ENCODE measurements around the gene HSPA12A.
A peak's percentile ranks its signal among the peaks of the same experiment; 100 is the strongest.

HSPA12A gene

DNA sequence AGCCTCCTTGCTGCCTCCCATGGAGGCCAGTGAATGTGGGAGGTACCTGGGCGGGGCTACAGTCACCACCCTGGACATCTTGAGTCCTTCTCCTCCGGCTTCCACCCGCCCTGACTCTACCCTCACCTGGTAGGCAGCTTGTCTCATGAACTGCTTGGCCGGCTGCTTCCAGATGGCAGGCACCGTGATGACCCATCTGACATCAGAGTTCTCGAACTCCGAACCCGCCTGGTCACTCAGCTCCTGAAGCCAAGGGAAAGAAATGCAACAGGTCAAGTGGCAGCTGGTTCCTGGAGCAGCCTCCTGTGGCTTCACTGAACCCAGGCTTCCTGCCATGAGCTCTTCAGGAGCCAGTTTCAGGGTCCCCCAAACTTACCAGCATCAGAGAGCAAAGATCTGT, 50.1 kb downstream of the HSPA12A start:
- no peak for DNase-seq (ENCODE audit: low read depth in 2 of 2)

DNA sequence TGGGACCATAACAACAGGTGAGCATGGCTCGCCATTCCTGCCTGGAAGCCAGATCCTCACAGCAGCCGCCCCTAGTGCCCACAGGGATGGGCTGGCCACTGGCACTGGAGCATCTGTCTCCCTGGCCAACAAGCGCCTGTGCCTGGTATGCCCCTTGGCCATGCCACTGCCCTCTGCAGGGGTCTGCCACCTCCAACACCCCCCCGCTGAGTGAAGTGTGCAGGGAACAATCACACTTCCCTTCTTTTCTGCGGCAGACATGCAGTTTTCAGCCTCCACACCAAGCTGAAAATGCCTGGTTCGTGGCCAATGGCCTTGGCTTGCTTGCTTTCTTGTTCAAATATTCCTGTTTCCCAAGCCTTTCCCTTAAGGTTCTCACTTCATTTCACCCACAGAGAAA, 50.7 kb downstream of the HSPA12A start:
- DNase-seq (ENCODE audit: low read depth in 2 of 2), result no peak

DNA sequence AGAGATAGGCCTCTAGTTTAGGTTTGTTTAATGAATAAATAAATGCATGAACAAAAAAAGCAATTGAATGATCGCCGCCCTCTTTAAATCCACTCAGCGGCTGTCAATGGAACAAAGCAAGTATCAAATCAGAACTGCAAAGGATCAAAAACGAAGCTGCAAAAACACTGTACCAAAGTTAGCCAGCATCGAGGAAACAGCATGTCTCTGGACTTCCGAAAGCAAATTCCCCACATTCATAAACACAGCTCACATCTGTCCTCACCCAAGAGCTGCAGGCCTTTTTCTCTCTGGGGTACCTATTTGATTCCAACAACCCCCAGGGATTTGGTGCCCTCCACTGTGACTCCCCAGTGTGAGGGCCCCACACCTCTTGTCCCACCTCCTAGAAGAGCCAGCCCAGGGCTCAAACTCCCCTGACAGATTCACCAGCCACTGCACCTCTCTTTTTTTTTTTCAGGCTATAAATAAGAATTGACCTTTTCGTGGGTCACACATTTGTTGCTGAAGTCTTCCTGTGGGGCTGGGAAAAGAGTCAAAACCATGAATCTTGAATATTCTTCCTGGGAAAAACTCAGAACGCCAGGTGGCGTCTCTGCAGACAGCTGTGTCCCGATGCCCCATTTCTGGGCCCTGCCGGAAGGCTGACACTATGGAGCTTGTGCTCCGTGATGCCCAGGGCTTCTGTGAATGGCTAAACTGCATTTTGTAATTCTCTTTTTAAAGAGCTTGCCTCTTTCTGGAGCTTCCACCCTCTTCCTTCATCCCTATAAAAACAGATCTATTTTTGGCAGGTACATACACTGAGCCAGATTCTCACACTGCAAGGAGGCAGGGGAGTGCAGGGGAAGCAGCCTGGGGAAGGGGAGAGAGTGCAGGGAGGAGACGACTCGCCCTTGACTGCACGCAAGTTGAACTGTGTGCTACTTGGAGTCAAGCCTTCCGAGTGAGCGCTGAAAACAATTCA, 51.7 kb downstream of the HSPA12A start:
- no peak for DNase-seq (ENCODE audit: low read depth in 2 of 2)

DNA sequence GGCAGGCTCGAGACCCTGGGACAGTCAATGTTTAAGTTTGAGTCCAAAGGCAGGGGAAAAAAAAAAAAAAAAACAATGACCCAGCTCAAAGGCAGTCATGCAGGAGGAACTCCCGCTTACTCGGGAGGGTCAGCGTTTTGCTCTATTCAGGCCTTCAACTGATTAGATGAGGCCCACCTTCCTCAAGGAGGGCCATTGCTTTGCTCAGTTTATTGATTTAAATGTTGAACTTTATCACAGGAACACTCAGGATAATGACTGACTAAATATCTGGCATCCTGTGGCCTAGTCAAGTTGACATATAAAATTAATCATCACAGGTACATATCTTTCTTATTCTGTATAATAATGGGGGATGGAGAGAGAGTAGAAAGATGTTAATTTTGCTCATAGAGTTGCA, 52.6 kb downstream of the HSPA12A start:
- DNase-seq (ENCODE audit: low read depth in 2 of 2), result no peak

DNA sequence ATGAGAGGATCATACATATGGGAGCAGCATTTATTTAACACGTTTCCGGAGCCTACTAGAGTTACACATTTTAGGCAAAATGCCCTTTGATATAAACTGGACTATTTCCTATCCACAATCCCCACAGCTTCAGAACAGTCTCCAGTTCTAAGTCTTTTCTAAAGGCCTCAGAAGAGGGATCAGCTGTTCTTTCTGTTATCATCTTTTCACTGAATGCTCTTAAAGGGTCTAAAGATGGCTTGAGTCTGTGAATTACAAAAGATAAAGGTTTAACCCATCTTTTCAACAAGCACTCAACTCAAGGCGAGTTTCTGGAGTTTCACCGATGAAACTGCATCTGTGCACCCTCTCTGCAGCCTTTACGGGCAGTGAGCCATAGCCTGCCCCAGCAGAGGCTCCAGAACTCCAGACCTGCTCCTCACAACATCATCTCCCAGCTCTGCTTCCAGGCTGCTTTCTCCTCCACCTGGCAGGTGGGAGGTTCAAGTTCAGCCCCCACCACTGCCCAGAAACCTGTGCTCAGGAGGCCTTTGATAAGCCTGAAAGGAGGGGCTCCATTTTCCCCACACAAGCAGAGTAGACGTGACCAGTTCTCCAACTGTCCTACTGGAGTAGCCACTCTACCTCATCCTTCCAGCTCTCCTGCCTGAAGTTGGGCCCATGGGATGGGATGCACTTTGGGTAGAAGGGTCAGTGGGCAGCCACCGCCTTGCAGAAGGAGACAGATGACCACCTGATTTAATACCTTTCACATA, 53.4 kb downstream of the HSPA12A start:
- no peak for DNase-seq (ENCODE audit: low read depth in 2 of 2)

DNA sequence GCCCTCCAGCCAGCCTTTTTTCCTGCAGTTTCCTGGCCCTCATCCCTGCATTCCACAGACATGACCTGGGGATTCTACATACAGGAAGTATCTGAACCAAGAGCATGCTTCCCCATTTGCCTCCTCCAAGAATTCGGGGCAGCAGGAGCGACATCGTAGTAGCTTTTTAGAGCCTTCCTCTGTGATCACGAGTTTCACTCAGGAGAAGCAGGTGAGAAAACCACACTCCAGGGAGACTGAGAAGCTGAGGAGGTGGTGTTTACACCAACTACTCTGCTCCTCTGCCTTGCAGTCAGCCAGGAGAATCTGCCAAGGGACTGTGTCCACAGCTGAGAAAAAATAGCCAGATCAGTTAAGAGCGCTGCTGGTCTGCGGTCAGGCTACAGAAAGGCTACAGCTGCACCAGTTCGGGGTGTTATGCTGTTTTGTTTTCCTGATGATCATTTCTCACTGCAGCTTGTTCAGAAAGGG, 54.1 kb downstream of the HSPA12A start:
- peak; percentile 30 to 40 for DNase-seq (ENCODE audit: low read depth in 2 of 2)

DNA sequence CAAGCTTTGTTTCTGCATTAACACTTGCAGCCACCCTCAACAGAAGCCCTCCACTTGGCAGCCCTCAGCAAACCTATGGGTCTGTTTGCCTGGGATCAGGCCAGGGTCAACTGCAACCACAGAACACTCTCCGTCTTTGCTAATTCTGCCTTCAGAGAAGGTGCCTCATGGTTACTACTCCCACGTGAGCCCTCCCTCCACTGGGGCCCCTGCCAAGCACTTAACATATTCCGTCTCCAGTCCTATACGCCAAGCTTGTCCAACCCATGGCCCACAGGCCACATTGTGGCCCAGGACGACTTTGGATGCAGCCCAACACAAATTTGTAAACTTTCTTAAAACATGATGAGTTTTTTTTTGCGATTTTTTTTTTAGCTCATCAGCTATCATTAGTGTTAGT, 54.7 kb downstream of the HSPA12A start:
- DNase-seq (ENCODE audit: low read depth in 2 of 2), result no peak

DNA sequence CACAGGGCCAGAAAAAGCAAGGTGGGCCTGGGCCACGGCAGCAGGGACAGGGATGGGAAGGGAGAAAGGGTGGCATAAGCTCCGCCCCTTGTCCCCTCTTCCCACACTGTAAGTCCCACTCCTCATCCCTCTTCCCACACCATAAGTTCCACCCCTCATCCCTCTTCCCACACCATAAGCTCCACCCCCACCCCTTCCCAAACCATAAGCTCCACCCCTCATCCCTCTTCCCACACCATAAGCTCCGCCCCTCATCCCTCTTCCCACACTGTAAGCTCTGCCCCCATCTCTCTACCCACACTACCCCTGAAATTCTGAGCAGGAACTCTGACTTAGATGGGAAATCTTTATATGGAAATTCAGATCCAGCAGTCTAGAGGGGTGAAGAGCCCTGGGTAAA, 55.7 kb downstream of the HSPA12A start:
- DNase-seq (ENCODE audit: low read depth in 2 of 2), result no peak

DNA sequence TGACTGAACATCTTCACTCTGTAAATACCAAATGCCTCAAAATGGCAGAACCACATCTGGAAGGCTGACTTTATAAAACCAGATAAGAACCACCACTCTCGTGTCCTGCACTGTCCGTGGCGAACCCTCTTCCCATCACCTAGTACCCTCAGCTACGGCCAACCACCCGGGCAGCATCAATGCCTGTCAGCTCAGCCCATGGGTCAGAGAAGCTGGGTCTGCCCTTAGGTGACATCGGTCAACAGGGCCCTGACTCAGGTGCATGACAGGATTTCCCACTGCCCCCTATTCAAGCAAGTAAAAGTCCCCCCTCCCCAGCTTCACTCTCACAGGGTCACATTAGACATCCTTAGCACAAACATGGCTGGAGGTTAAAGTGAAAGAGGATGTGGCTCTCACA, 56.6 kb downstream of the HSPA12A start:
- DNase-seq (ENCODE audit: low read depth in 2 of 2), result no peak

DNA sequence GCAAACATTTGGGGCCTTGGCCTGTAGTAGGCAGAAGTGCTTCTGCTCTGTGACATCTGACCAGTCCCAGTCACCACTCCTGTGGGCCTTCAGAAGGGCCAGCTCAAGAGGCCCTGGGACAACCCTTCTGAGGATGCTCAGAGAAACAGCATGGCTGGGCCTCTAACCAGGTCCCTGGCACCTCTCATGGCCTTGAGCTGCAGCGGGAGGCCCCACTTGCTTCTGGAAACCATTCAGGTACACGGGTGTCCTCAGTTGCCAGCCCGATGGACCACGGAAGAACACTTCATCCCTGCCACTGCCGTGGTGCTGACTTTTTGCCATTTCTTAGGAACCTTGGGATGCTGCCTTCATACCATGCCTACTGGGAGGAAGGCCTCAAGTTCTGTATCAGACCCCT, 57.6 kb downstream of the HSPA12A start:
- DNase-seq (ENCODE audit: low read depth in 2 of 2), result no peak

DNA sequence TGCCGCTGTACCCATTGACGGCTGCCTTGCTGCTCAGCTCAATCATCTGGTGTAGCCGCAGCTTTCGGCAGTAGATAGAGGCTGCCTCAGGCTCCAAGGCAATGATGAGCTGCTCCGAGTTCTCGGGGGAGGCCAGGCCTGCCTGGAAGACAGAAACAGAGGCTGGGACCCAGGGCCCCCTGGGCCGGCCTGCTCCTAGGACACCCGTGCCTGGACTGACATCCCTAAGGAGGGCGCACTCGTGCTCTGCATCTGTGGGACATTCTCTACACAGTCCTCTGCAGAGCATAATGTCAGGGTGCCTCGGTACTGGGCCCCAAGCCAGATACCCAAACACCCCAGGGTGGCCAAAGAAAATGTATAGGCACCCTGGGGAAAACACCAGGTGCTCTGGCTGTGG, 58.5 kb downstream of the HSPA12A start:
- DNase-seq (ENCODE audit: low read depth in 2 of 2), result no peak

DNA sequence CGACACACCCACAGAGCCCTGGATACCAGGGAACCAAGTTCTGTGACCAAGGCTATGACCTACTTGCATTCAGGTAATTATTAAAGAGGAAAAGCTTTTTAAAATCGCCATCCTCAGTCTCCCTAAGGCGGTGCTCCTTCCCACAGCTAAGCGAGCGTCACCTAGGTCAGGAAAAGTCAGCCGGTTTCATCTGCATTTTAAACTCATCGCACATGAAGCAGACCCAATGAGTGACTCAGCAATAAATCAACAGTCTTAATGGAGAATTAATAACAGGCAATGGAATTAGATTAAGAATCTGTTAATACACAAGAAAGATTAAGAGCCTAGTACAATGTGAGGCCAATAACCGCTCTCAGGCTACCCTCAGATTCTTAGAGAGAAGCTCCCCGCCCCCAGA, 59.2 kb downstream of the HSPA12A start:
- no peak for DNase-seq (ENCODE audit: low read depth in 2 of 2)

DNA sequence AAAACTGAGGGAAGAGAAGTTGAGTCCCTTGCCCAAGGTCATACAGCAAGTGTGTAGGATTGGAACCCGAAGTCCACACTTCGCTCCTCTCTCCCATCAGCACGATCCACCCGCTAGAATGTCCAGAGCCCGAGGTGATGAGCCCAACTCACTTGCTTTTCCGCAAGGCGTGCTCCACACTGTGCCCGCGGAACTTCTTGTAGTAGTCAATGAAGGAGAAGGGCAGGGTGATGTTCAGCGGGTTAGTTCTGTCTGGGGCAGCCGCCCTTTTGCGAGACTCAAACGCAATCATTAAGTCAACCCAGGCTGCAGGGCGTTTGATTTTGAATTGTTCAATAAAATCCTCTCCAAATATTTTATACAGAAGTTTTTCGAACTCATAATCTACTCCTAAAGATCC, 63.0 kb downstream of the HSPA12A start:
- DNase-seq (ENCODE audit: low read depth in 2 of 2), result no peak

DNA sequence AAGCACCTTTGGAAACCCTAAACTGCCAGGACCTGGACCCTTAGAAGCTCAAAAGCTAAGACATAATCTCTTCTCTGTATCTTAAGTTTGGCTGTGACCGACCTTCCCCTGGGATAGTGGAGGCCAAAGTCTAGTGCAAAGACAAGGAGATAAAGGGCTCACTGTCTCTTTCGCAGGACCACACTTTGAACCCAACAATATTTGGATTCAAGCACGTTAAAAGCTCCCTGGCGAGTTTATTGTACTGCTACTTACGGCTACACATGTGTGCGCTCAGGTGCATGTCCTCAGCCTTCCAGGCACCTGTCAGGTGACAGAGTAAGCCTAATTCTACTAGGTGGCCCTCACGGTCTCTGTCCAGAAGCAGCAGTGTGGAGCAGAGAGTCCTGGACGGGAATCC, 65.7 kb downstream of the HSPA12A start:
- no peak for DNase-seq (ENCODE audit: low read depth in 2 of 2)

DNA sequence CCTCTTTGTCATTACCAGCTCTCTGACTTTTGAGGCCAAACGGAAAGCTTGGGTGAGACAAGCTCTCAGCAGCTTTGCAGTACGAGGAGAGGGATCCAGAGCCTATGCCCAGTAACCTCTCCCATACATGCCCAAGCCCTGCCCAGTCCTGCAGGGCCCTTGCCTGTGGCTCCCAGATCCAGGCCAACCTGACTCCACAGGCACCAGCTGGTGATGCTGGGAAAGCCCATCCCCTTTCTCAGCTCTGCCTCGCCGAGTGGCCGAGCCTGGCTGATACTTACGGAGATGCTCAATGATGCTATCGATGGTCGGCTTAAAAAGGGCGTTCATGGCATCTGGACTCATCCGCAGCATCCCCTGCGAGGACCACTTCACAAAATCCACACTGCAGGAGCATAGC, 66.2 kb downstream of the HSPA12A start:
- DNase-seq (ENCODE audit: low read depth in 2 of 2), result no peak

DNA sequence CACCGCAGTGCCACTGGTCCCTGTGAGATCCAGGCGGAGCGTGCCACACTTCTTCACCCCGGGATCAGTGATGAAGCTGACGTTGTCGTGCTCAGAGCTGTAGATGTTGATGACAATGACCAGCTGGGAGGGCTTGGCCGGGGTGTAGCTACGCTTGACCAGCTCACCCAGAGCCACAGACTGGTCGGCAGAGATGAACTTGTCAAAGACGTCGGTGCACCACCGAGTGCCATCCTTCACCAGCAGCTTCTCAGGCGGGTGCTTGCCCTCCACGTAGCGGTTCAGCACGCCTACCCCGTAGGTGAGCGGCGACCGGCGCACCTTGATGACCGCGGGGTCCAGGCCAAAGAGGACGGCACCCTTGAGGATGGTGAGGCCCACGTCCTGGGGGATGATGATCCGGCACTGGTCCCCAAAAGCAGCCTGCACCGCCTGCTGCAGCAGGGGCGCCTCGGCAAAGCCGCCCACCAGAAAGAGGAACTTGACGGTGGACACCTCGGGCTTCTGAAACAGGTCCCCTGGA, 67.4 kb downstream of the HSPA12A start:
- DNase-seq (ENCODE audit: low read depth in 2 of 2), result no peak

DNA sequence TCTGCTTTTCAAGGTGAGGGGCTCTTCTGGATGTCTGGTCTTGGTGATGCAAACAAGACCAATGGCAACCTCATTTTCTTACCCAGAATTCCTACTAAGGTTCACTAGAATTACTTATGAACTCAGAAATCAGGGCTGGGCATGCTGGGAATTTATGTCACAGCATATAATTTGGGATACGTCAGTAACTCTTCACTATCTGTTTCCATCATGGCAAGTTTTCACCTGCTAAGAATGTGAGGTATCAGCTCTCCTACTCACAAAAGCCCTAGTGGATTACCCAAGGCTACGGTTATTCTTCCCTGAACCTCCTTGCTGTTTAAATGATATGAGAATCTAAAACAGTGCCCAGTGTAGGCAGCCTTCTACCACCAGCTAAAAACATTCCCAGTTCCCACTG, 68.5 kb downstream of the HSPA12A start:
- DNase-seq (ENCODE audit: low read depth in 2 of 2), result no peak

DNA sequence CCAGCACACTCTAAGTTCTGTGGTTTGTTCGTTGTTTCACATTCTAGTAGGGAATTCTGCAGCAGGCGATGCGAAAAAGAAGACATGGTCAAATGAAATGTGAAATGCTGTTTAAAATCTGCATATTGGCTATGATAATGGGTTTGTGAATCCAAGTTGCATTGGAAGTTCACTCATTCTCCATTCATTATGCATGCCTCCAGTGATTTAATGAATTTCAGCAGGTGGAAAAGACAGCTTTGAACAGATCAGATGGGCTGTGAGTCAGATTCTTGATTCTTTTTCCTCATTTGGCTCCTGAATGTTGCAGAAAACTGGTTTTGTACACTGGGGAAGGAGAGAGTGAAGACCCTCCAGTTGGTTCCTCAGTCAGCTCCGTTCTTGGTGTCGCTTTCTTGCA, 69.5 kb downstream of the HSPA12A start:
- no peak for DNase-seq (ENCODE audit: low read depth in 2 of 2)

DNA sequence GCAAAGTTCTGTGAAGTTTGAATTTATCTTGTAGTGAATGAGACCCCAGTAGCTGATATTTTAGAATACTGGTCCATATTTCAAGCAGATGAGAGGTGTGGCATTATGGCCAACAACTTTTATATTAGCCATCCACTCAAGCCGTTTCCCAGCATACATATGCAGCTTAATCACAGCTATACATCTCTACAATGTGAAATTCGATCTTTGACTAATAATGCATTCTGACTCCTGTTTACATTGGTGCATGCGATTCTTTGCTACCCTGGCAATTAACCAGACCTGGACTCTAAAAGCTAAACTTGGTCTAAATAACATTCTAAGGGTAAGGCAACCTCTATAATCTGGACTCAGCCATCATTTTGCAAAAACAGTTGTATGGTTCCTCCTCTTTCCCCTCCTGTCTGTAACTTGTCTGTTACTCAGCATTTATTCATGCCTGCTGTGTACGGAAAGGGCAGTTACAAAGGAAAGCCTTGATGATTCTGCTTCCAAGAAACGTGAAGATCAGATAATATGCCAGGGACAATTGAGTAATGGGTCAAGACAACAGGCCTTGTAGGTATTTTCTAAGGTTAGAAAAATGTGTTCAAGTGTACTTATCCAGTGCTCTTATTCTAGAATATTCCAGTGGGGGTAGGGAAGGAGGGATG, 71.0 kb downstream of the HSPA12A start:
- DNase-seq (ENCODE audit: low read depth in 2 of 2), result peak in 1 of 2 experiments; percentile 16

DNA sequence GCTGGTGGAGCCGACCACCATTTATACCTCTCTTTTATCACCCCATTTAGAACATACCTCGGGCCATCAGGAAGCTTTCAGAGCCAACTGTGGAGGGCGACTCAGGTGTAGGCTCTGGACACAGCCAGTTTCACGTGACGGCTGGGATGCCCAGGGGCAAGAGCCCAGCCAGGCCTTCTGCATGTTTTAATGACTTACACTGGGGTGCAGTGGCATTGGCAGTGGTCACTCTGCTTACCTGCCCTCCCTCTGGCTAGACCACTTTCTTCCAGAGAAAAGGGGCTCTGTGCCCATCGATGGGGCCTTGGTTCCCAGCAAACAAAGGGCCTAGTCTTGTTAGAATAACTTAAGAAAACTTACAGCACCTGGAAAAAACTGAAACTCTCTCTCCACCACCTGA, 71.7 kb downstream of the HSPA12A start:
- no peak for DNase-seq (ENCODE audit: low read depth in 2 of 2)

DNA sequence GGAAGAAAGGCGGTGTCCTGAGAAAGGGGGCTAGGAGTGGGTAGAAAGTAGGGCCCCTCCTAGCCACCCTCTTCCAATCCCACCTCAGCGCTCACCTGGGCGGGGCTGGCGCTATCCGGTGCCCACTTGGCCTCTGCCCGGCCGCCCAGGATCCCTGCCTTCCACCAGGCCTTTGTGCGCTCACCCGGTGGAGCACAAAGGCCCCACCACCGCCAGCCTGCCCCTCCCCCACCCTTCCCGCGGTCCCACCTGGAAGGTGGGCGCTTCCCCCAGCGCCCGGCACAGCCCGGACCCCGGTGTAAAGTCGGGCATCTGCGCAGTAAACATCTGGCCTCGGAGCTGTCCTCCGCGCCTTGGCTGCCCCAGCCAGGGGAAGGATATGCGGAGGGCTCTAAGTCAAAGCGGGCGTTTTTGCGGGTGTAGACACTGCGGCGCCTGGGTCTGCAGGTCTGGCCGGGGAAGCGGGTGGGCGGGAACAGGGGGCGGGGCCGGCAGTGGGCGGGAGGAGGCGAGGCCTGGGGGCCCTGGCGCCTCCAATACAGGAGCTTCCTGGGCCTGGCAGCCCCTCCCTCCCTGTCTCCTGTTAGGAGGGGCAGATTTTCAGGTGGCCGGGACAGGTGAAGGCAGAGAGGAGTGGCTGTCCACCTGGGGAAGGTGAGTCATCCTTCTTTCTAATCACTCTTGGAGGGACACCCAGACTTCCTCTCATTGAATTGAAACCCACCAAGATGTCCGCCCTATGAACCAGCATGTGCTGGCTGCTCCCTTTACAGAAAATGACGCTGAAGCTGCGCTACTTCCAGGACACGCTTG, 72.3 kb downstream of the HSPA12A start:
- no peak for DNase-seq (ENCODE audit: low read depth in 2 of 2)

Data from fibroblast of skin of left quadriceps (primary cell).